Measurements from ENCODE around the gene ANGPTL4. TPM values are rescaled to one million over a fixed set of nuclear protein-coding genes. Genes with fewer than 3 reads are reported as not detected.

The ANGPTL4 gene
- total and polyA plus RNA-seq, 2 of the 13 experiments (the other 11 are each of a cell fraction or from before 2014, with no cell fraction given), result 0.80 to 21.7 TPM

DNA sequence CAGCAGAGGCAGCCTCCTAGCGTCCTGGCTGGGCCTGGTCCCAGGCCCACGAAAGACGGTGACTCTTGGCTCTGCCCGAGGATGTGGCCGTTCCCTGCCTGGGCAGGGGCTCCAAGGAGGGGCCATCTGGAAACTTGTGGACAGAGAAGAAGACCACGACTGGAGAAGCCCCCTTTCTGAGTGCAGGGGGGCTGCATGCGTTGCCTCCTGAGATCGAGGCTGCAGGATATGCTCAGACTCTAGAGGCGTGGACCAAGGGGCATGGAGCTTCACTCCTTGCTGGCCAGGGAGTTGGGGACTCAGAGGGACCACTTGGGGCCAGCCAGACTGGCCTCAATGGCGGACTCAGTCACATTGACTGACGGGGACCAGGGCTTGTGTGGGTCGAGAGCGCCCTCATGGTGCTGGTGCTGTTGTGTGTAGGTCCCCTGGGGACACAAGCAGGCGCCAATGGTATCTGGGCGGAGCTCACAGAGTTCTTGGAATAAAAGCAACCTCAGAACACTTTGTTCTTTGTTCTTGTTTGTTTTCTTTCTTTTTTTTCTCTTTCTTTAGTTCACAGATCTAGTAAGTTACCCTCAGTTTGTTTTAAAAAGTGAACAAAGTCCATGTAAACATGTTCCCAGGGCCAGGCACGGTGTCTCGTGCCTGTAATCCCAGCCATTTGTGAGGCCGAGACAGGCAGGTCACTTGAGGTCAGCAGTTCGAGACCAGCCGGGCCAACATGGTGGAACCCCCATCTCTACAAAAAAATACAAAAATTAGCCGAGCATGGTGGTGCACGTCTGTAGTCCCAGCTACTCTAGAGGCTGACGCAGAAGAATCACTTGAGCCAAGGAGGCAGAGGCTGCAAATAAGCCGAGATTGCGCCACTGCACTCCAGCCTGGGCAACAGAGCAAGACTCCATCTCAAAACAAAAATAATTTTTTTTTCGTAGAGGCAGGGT lies 10.2 kb downstream of the ANGPTL4 start (continued):
- TF ChIP-seq LCORL (IDR thresholded peaks at IDR 0.05) (no peak), LCORL (CRISPR knock-in tag; IDR thresholded peaks at IDR 0.05) (peak; percentile 93), PLRG1 (conservative IDR thresholded peaks at IDR 0.05) (no peak), ZZZ3 (CRISPR knock-in tag; IDR thresholded peaks at IDR 0.05; ENCODE audit: borderline replicate concordance) (peak; percentile 59; the same call in 1 of the 2 replicates), NFKBIZ (CRISPR knock-in tag; IDR thresholded peaks at IDR 0.05) (0 out of 2 replicates have a peak, but pooled peaks have one; percentile 32), KDM1A (CRISPR knock-in tag; IDR thresholded peaks at IDR 0.05) (peak; percentile 80), HES4 (CRISPR knock-in tag; IDR thresholded peaks at IDR 0.05; ENCODE audit: borderline replicate concordance) (no peak), RCOR2 (CRISPR knock-in tag; IDR thresholded peaks at IDR 0.05) (peak; percentile 97), ZNF879 (CRISPR knock-in tag; IDR thresholded peaks at IDR 0.05) (0 out of 2 replicates have a peak, but pooled peaks have one; percentile 42), ZNF672 (CRISPR knock-in tag; IDR thresholded peaks at IDR 0.05) (no peak), ZNF331 (CRISPR knock-in tag; IDR thresholded peaks at IDR 0.05) (peak; percentile 67; the same call in 1 of the 2 replicates), NFE2L2 (IDR thresholded peaks at IDR 0.05; ENCODE audit: low read length) (no peak), ESRRA (CRISPR knock-in tag; IDR thresholded peaks at IDR 0.05; ENCODE audit: low read depth) (peak; percentile 75), RBM22 (optimal IDR thresholded peaks at IDR 0.05; ENCODE audit: low read length) (no peak), ZFP1 (CRISPR knock-in tag; IDR thresholded peaks at IDR 0.05) (no peak), ZNF570 (CRISPR knock-in tag; IDR thresholded peaks at IDR 0.05; ENCODE audit: borderline replicate concordance) (no peak), ZNF772 (CRISPR knock-in tag; IDR thresholded peaks at IDR 0.05) (peak; percentile 81; the same call in 1 of the 2 replicates), PHF8 (CRISPR knock-in tag; IDR thresholded peaks at IDR 0.05) (peak; percentile 40), FOXK2 (IDR thresholded peaks at IDR 0.05) (peak; percentile 95), KDM4B (CRISPR knock-in tag; IDR thresholded peaks at IDR 0.05) (no peak), FOXC1 (CRISPR knock-in tag; IDR thresholded peaks at IDR 0.05; ENCODE audit: borderline replicate concordance) (peak; percentile 59; the same call in 1 of the 2 replicates), ZNF776 (CRISPR knock-in tag; IDR thresholded peaks at IDR 0.05) (no peak), HNF4A (CRISPR knock-in tag; IDR thresholded peaks at IDR 0.05) (peak; percentile 97)
- TF ChIP-seq, protein P1, sequence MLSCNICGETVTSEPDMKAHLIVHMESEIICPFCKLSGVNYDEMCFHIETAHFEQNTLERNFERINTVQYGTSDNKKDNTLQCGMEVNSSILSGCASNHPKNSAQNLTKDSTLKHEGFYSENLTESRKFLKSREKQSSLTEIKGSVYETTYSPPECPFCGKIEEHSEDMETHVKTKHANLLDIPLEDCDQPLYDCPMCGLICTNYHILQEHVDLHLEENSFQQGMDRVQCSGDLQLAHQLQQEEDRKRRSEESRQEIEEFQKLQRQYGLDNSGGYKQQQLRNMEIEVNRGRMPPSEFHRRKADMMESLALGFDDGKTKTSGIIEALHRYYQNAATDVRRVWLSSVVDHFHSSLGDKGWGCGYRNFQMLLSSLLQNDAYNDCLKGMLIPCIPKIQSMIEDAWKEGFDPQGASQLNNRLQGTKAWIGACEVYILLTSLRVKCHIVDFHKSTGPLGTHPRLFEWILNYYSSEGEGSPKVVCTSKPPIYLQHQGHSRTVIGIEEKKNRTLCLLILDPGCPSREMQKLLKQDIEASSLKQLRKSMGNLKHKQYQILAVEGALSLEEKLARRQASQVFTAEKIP (CRISPR knock-in tag; IDR thresholded peaks at IDR 0.05; ENCODE audit: borderline replicate concordance), result no peak
- TF ChIP-seq, protein P2, sequence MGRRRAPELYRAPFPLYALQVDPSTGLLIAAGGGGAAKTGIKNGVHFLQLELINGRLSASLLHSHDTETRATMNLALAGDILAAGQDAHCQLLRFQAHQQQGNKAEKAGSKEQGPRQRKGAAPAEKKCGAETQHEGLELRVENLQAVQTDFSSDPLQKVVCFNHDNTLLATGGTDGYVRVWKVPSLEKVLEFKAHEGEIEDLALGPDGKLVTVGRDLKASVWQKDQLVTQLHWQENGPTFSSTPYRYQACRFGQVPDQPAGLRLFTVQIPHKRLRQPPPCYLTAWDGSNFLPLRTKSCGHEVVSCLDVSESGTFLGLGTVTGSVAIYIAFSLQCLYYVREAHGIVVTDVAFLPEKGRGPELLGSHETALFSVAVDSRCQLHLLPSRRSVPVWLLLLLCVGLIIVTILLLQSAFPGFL (CRISPR knock-in tag; IDR thresholded peaks at IDR 0.05), result no peak
- TF ChIP-seq, protein P3, sequence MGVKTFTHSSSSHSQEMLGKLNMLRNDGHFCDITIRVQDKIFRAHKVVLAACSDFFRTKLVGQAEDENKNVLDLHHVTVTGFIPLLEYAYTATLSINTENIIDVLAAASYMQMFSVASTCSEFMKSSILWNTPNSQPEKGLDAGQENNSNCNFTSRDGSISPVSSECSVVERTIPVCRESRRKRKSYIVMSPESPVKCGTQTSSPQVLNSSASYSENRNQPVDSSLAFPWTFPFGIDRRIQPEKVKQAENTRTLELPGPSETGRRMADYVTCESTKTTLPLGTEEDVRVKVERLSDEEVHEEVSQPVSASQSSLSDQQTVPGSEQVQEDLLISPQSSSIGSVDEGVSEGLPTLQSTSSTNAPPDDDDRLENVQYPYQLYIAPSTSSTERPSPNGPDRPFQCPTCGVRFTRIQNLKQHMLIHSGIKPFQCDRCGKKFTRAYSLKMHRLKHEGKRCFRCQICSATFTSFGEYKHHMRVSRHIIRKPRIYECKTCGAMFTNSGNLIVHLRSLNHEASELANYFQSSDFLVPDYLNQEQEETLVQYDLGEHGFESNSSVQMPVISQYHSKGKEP (CRISPR knock-in tag; IDR thresholded peaks at IDR 0.05), result no peak
- TF ChIP-seq, protein P4, sequence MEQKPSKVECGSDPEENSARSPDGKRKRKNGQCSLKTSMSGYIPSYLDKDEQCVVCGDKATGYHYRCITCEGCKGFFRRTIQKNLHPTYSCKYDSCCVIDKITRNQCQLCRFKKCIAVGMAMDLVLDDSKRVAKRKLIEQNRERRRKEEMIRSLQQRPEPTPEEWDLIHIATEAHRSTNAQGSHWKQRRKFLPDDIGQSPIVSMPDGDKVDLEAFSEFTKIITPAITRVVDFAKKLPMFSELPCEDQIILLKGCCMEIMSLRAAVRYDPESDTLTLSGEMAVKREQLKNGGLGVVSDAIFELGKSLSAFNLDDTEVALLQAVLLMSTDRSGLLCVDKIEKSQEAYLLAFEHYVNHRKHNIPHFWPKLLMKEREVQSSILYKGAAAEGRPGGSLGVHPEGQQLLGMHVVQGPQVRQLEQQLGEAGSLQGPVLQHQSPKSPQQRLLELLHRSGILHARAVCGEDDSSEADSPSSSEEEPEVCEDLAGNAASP (CRISPR knock-in tag; IDR thresholded peaks at IDR 0.05; ENCODE audit: borderline replicate concordance), result peak; percentile 100
